Subcutaneous adipose tissue (tissue), 4 donors: ENCODE measurements around the gene HPS3. TPM values are rescaled to one million over a fixed set of nuclear protein-coding genes. Genes with fewer than 3 reads are reported as not detected.

Experiments used
- small RNA-seq: library from RNA; depleted of rRNA; stranded (forward); fragments of <200 nt; gene quantifications from one replicate; pipeline ENCODE3, GENCODE V24; 2016
- total RNA-seq, 4 donors: library from RNA; depleted of rRNA; stranded (reverse); fragments of >200 nt; gene quantifications; one replicate each; pipeline ENCODE4 v1.1.0, GENCODE V29; 2016
- TF ChIP-seq, protein P1 (sequence below): fragments of 450-650 bp; IDR thresholded peaks from one replicate; pipeline ENCODE4 v1.5.1; 2016; ENCODE audit warnings: low read depth, mild to moderate bottlenecking, control low read depth, antibody characterized with exemption, moderate library complexity

HPS3 gene
- total RNA-seq, 4 donors from 2014 or later: 18.5 to 43.7 (median 20.4) TPM

DNA sequence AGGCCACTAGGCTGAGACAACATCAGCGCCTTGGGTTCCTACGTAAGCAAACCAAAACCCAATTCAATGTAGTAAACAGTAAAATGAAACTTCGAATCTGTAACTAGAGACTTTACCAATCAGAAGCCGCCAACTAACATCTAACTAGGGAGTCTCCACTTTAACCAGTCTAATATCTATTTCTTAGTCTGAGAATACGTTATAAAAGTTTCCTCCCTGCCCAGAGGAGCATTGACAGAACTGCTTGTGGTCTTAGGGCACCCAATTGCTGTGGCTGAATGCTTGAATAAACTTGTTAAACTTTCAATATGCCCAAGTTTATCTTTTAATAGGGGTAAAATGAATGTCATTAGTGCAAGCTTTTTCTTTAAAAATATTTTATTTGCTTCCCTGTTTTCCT, 87.9 kb downstream of the HPS3 start:
- TF ChIP-seq, protein P1, sequence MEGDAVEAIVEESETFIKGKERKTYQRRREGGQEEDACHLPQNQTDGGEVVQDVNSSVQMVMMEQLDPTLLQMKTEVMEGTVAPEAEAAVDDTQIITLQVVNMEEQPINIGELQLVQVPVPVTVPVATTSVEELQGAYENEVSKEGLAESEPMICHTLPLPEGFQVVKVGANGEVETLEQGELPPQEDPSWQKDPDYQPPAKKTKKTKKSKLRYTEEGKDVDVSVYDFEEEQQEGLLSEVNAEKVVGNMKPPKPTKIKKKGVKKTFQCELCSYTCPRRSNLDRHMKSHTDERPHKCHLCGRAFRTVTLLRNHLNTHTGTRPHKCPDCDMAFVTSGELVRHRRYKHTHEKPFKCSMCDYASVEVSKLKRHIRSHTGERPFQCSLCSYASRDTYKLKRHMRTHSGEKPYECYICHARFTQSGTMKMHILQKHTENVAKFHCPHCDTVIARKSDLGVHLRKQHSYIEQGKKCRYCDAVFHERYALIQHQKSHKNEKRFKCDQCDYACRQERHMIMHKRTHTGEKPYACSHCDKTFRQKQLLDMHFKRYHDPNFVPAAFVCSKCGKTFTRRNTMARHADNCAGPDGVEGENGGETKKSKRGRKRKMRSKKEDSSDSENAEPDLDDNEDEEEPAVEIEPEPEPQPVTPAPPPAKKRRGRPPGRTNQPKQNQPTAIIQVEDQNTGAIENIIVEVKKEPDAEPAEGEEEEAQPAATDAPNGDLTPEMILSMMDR: no peak

- TF ChIP-seq, protein P1: no peak
Measured at GRCh38 chr3:149221783-149222517, 92.5 kb downstream of the HPS3 start, which contains the start of gene CP. Gene CP (minus strand): TSS chr3:149221829. CDS start chr3:149221792, 37 bp downstream.

Small RNA genes within 50 kb of the gene (small RNA-seq; reads per million reads assigned to genes)
- gene RF00019: 0.49 reads per million

Other genes with a start within 250 kb of the HPS3 start
- gene GYG1, start 138.1 kb upstream of the HPS3 start, total RNA-seq: 10 to 100 TPM; 24.5 to 43.7 (median 33.4) TPM
- 10 to 100 TPM; 13.7 to 17.0 (median 15.5) TPM for gene HLTF, start 43.1 kb upstream of the HPS3 start, total RNA-seq
- gene CP, start 92.2 kb downstream of the HPS3 start, total RNA-seq: 10 to 100 TPM in 3 of 4 donors, 1 to 10 TPM in 1; 1.1 to 64.4 (median 44.1) TPM
- 10 to 100 TPM in 2 of 4 donors, 1 to 10 TPM in 2; 4.4 to 30.0 (median 13.3) TPM for gene TM4SF18, start 204.0 kb downstream of the HPS3 start, total RNA-seq
- 100 to 1,000 TPM in 1 of 4 donors, 10 to 100 TPM in 3; 50.6 to 142 (median 73.8) TPM for gene TM4SF1, start 248.0 kb downstream of the HPS3 start, total RNA-seq